Measurements from ENCODE around the gene SOBP. TPM values are rescaled to one million over a fixed set of nuclear protein-coding genes. Genes with fewer than 3 reads are reported as not detected.

Gene SOBP, protein sequence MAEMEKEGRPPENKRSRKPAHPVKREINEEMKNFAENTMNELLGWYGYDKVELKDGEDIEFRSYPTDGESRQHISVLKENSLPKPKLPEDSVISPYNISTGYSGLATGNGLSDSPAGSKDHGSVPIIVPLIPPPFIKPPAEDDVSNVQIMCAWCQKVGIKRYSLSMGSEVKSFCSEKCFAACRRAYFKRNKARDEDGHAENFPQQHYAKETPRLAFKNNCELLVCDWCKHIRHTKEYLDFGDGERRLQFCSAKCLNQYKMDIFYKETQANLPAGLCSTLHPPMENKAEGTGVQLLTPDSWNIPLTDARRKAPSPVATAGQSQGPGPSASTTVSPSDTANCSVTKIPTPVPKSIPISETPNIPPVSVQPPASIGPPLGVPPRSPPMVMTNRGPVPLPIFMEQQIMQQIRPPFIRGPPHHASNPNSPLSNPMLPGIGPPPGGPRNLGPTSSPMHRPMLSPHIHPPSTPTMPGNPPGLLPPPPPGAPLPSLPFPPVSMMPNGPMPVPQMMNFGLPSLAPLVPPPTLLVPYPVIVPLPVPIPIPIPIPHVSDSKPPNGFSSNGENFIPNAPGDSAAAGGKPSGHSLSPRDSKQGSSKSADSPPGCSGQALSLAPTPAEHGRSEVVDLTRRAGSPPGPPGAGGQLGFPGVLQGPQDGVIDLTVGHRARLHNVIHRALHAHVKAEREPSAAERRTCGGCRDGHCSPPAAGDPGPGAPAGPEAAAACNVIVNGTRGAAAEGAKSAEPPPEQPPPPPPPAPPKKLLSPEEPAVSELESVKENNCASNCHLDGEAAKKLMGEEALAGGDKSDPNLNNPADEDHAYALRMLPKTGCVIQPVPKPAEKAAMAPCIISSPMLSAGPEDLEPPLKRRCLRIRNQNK
- total RNA-seq = 1 to 10 TPM; 1.2 to 1.4 TPM

DNA sequence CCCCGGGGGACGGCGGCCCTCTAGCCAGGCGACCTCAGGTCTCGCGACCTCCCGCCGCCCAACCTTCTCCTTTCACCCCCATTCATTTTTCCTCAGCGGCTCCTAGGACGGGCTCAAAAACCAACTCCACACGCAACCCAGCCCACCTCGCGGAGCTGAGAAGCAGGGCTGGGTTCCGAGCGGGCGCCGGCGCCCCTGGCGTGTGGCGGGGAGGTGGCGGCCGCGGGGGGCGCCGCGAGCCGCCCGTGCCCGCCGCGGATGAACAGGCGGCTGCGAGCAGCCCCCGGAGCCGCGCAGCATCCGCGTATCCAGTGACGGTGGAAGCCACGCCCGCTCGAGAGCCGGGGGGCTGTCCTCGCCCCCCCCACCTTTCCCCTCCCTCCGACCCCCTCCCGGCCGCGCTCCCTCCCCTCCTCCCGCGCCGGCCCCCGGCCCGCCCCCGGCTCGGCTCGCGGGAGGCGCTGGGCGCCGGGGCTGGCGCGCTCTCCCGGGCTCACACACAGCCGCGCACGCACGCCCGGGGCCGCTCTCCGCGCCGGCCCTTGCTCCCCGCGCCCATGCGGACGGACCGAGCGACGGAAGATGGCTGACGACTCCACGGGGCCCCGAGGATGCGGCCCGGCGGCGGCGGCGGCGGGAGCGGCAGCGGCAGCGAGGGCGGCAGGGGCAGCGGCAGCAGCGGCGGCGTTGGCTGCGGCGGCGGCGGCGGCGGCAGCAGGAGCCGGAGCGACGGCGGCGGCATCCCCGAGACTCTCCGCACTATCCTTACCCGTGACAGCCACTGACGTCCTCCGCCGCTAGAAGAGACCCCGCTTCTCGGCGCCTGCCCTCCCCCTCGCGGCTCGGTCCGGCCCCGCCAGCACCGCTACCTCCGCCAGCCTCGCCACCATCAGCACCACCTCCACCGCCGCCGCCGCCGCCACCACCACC, at the start of gene SOBP:
TSS of gene SOBP (plus strand) at position 482 of the 930 bp plus-strand sequence. CDS start 500 bp downstream, outside the sequence.
- H3K9me3 Mint-ChIP-seq = no peaks in the 10 kb centered on the region
- peak within 1 kb of the TSS; percentile 91 for H3K4me3 Mint-ChIP-seq
- peak; percentile 66 for ATAC-seq (ENCODE audit: low read depth)
- POLR2A ChIA-PET = interaction anchor here (3.3 to 5.9 kb wide), 2 partner anchors 30 to 168 kb away, joined by 13 to 35 read pairs; partner anchors contain the start of gene PDSS2
- H3K4me1 Mint-ChIP-seq = peaks cover 15% of the 10 kb centered on the region
- H3K27me3 Mint-ChIP-seq = peaks cover 36% of the 10 kb centered on the region
- H3K27ac Mint-ChIP-seq = peak within 1 kb of the TSS; percentile 74
- DNase-seq = peak; percentile 69
- no peaks in the 10 kb centered on the region for H3K36me3 Mint-ChIP-seq

DNA sequence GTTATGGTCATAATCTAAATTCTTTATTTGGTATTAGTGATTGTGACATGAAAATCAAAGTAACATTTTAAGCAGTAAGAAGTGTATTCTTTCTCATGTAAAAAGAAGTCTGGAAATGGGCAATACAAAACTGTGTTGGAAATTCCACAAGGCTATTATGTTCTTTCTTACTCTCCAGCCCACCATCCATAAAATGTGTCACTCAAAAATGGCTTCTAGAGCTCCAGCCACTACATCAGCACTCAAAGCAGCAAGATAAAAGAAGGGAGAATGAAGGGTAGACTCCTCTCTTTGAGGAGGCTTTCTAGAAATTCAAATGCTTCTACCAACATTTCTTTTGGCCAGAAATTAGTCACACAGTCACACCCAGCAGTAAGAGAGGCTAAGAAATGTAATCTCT, 49.0 kb upstream of the SOBP start:
- ATAC-seq (ENCODE audit: low read depth) (no peak), DNase-seq (no peak)
- POLR2A ChIA-PET = no interaction called here
- H3K36me3 Mint-ChIP-seq = peaks cover 27% of the 10 kb centered on the region
- H3K4me3 Mint-ChIP-seq = no peak overlapping the region
- H3K4me1 Mint-ChIP-seq = peaks cover 4% of the 10 kb centered on the region
- H3K27me3 Mint-ChIP-seq = no peaks in the 10 kb centered on the region
- no peaks in the 10 kb centered on the region for H3K9me3 Mint-ChIP-seq
- H3K27ac Mint-ChIP-seq = no peak overlapping the region

DNA sequence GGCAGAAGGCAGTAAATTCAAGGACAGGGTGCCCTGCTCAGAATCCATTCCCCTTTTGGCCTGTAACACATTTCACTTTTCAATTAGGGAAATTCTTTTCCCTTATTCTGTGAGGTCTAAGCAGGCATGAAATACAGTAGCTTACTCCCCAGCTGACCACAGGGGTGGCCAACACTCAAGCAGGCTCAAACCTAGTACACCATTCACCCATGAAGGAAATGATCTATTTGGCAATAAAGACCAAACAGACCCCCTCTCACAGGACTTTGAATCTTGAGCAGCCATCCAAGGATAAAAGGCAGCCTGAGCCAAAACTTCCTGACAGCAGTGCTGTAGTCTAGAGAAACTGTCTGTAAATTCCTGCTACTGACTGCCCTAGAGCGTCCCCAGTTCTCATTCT, 48.2 kb upstream of the SOBP start:
- ATAC-seq (ENCODE audit: low read depth) = no peak
- peaks cover under 1% of the 10 kb centered on the region for H3K9me3 Mint-ChIP-seq
- peaks cover 32% of the 10 kb centered on the region for H3K36me3 Mint-ChIP-seq
- POLR2A ChIA-PET = no interaction called here
- H3K4me3 Mint-ChIP-seq = no peak overlapping the region
- peaks cover 4% of the 10 kb centered on the region for H3K4me1 Mint-ChIP-seq
- no peaks in the 10 kb centered on the region for H3K27me3 Mint-ChIP-seq
- H3K27ac Mint-ChIP-seq = no peak overlapping the region
- no peak for DNase-seq

DNA sequence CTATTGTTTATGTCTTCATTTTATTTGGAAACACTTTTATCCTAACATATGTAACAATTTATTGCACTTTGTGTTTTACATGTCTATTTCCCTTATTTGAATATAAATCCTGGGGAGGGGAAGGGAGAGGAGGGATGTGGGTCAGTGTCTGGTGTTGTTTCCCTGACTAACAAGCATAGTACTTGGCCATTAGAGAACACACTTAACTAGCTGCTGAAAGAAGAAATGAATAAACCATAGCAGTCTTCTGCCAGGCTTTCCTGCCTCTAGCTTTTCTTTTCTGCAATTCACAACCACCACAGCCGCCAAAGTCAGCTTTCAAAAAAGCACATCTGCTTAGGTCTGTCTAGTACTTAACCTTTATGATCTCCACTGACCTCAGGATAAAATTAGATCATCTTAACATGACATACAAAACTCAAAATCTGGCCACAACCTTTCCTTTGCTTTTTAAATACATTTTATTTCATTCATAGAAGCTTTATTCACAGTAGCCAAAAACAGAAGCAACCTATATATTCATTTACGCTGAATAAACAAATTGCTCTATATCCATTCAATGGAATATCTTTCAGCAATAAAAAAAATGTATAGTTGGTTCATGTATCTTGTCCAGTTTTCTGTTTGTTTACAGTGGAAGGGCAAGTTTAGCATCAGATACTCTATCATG, 46.8 kb upstream of the SOBP start:
- Mint-ChIP-seq H3K36me3 (peaks cover 37% of the 10 kb centered on the region), H3K9me3 (peaks cover 4% of the 10 kb centered on the region), H3K27ac (no peak overlapping the region), H3K4me3 (no peak overlapping the region), H3K27me3 (no peaks in the 10 kb centered on the region), H3K4me1 (no peaks in the 10 kb centered on the region)
- POLR2A ChIA-PET = no interaction called here
- DNase-seq (no peak), ATAC-seq (ENCODE audit: low read depth) (no peak)

DNA sequence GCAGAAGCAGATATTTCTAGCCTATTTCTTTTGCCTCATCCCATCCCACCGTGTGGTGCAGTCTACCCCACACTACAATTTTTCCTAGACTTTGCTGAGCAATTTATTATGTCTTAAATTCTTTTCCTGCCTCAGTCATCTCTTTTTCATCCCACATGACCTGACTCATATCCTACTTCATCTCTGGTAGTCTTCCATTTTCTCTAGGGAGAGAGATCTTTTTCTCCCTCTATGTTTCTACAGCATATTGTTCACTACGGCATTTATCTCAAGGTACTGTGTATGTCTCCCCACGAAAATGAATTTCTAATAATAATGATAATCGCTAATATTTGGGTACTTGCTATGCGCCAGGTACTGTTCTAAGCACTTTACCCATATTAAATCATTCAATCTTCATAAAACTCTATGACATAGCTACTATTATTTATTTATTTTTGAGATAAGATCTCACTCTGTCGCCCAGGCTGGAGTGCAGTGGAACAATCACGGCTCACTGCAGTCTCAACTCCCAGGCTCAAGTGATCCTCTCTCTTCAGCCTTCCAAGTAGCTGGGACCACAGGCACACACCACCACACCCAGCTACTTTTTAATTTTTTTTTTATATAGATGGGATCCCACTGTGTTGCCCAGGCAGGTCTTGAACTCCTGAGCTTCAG, 46.2 kb upstream of the SOBP start:
- no peak overlapping the region for H3K4me3 Mint-ChIP-seq
- ATAC-seq (ENCODE audit: low read depth) (no peak), DNase-seq (no peak)
- H3K36me3 Mint-ChIP-seq = peaks cover 41% of the 10 kb centered on the region
- no peak overlapping the region for H3K27ac Mint-ChIP-seq
- H3K4me1 Mint-ChIP-seq = no peaks in the 10 kb centered on the region
- POLR2A ChIA-PET = no interaction called here
- no peaks in the 10 kb centered on the region for H3K27me3 Mint-ChIP-seq
- peaks cover 10% of the 10 kb centered on the region for H3K9me3 Mint-ChIP-seq

DNA sequence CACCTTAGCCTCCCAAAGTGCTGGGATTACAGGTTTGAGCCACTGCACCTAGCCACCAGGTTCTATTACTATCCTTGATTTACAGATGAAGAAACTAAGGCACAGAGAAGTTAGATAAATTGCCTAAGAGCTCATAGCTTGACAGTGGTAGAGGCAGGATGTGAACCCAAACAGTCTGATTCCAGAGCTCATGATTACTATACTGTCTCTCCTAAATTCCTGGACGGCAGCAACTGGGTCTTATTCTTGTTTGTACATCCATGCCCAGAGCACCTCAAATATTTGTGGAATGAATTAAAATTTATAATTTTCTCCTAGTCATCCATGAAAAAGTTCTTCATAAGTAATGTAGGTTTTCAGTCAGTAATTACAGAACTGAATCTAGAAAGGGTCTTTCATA, 45.6 kb upstream of the SOBP start:
- no peak overlapping the region for H3K27ac Mint-ChIP-seq
- no peaks in the 10 kb centered on the region for H3K4me1 Mint-ChIP-seq
- DNase-seq (no peak), ATAC-seq (ENCODE audit: low read depth) (no peak)
- POLR2A ChIA-PET = no interaction called here
- peaks cover 11% of the 10 kb centered on the region for H3K9me3 Mint-ChIP-seq
- peaks cover 39% of the 10 kb centered on the region for H3K36me3 Mint-ChIP-seq
- no peak overlapping the region for H3K4me3 Mint-ChIP-seq
- H3K27me3 Mint-ChIP-seq = no peaks in the 10 kb centered on the region

DNA sequence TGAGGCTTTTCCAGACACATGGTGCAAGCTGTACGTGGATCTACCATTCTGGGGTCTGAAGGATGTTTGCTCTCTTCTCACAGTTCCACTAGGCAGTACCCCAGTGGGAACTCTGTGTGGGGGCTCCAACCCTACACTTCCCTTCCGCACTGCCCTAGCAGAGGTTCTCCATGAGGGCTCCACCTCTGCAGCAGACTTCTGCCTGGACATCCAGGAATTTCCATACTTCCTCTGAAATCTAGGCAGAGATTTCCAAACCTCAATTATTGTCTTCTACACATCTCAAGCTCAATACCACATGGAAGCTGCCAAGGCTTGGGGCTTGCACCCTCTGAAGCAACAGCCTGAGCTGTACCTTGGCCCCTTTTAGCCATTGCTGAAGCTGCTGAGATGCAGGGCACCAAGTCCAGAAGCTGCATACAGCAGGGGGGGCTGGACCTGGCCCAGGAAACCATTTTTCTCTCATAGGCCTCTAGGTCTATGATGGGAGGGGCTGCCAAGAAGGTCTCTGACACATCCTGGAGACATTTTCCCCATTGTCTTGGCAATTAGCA, 42.2 kb upstream of the SOBP start:
- ATAC-seq (ENCODE audit: low read depth) = no peak
- Mint-ChIP-seq H3K27ac (no peak overlapping the region), H3K36me3 (peaks cover 41% of the 10 kb centered on the region), H3K27me3 (no peaks in the 10 kb centered on the region), H3K9me3 (peaks cover 18% of the 10 kb centered on the region), H3K4me3 (no peak overlapping the region), H3K4me1 (no peaks in the 10 kb centered on the region)
- DNase-seq = no peak
- POLR2A ChIA-PET = no interaction called here

DNA sequence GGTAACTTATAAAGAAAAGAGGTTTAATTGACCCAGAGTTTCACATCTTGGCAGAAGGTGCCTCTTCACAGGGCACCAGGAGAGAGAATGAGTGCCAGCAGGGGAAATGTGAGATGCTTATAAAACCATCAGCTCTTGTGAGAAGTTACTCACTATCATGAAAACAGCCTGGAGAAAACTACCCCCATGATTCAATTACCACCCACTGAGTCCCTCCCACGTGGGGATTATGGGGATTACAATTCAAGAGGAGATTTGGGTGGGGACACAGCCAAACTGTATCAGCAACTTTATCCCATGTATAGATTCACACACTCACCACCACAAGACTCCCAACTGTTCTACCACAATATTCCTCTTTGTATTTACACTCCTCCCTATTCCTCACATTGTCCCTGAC, 41.1 kb upstream of the SOBP start:
- H3K4me3 Mint-ChIP-seq = no peak overlapping the region
- ATAC-seq (ENCODE audit: low read depth) (no peak), DNase-seq (no peak)
- peaks cover 45% of the 10 kb centered on the region for H3K36me3 Mint-ChIP-seq
- POLR2A ChIA-PET = no interaction called here
- no peak overlapping the region for H3K27ac Mint-ChIP-seq
- H3K4me1 Mint-ChIP-seq = no peaks in the 10 kb centered on the region
- peaks cover 18% of the 10 kb centered on the region for H3K9me3 Mint-ChIP-seq
- no peaks in the 10 kb centered on the region for H3K27me3 Mint-ChIP-seq

DNA sequence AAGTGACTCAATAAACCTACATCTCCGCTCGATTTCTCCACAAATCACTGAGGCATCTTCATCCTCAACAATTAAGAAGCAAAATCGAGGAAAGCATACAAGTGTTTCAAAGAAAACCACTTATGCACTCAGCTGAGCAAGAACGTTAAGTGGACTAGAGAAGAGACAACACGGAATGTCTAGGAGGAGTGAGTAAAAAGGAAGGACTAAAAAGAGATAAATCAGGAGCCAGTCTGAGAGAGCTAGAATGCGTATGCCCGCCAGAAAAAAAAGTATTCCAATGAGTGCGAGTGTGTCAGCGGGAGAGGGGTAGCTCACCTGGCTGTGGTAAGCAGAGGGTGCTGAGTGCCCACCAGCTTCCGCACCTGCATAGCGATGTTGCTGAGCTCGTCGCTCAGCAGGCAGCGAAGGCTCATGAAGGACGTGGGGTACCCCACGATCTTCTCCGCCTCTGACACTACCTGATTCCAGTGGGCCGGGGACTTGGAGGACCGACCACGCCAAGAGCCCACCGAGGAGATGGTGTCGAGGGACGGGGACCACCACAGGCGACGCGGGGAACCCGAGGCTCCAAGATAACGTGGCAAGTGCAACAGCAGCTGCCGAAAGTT, 31.1 kb upstream of the SOBP start:
- H3K4me1 Mint-ChIP-seq = peaks cover 19% of the 10 kb centered on the region
- POLR2A ChIA-PET = interaction anchor here (0.6 to 2.9 kb wide), 24 partner anchors 8 to 837 kb away, joined by 3 to 53 read pairs (median 6); partner anchors contain the start of genes SCML4, SNX3 and SOBP
- H3K9me3 Mint-ChIP-seq = no peaks in the 10 kb centered on the region
- ATAC-seq (ENCODE audit: low read depth) = peak; percentile 27
- no peak for DNase-seq
- peak overlapping the region; percentile 97 for H3K27ac Mint-ChIP-seq
- H3K27me3 Mint-ChIP-seq = no peaks in the 10 kb centered on the region
- H3K36me3 Mint-ChIP-seq = peaks cover 5% of the 10 kb centered on the region
- peak overlapping the region; percentile 93 for H3K4me3 Mint-ChIP-seq

DNA sequence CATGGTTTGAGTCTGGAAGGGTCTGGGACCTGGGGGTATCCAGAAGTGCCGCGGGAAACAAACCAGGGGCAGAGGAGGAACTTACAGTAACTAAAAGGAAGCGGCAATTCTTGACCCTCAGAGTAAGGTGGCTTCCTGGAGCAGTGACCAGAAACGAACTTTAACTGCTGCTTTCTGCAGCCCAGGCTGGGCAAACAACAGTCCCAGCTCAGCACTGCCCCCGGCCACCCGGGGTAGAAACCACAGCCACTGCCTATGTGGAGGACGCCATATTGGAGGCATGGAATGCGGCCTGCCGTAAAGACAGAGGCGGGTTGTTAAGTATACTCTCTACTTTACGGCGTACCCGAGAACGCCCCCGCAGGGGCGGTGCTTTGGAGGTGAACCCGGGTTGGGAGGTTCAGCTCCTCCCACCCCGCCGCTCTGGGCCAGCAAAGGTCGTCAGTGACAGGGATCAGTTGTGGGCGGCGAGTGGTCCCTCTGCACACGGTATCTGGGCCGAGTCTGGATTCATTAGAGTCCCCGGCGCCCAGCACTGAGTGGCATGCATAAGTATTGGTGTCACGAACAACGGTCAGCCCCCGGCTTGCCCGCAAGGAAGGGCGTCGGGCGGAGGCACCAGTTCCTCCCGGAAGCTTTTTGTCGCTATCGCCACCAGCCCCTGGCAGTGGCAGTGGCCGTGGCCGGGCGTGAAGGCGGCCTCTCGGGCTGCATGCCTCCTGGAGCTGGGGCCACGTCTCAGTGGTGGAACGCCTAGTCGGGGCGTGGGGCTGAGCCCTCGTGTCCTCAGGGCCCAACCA, 30.4 kb upstream of the SOBP start, which contains the start of gene PDSS2:
TSS of gene PDSS2 (minus strand) at position 282 of the 800 bp plus-strand sequence. CDS start at position 3, 279 bp downstream.
- Mint-ChIP-seq H3K36me3 (peaks cover 5% of the 10 kb centered on the region), H3K9me3 (no peaks in the 10 kb centered on the region), H3K27ac (peak within 1 kb of the TSS; percentile 97), H3K4me1 (peaks cover 19% of the 10 kb centered on the region), H3K4me3 (peak within 1 kb of the TSS; percentile 93), H3K27me3 (no peaks in the 10 kb centered on the region)
- ATAC-seq (ENCODE audit: low read depth) (peak; percentile 94), DNase-seq (peak; percentile 94)
- POLR2A ChIA-PET = interaction anchor here (0.6 to 2.9 kb wide), 25 partner anchors 8 to 836 kb away, joined by 3 to 53 read pairs (median 5); partner anchors contain the start of genes SCML4, SNX3 and SOBP
